ENCODE data around the gene EPM2AIP1. TPM values are rescaled to one million over a fixed set of nuclear protein-coding genes. Genes with fewer than 3 reads are reported as not detected.

The EPM2AIP1 gene
- total and polyA plus RNA-seq, 8 donors: 2.4 to 37.3 (median 8.4) TPM

DNA sequence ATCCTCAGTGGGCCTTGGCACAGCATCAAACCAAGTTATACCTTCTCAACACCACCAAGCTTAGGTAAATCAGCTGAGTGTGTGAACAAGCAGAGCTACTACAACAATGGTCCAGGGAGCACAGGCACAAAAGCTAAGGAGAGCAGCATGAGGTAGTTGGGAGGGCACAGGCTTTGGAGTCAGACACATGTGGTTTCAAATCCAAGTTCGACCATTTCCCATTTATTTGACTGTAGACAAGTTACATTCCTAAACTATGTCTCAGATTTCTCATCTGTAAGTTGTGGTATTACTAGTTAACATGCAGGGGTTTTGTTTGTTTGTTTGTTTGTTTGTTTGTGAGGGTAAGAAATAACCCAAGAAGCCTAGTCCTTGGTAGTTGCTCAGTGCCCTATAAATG lies 47.3 kb upstream of the EPM2AIP1 start:
- peaks cover 0 to 15% (median 10%) of the 10 kb centered on the region in 4 donors for H3K9me3 ChIP-seq
- H3K4me3 ChIP-seq: no peak overlapping the region
- no peaks in the 10 kb centered on the region for H3K27me3 ChIP-seq
- TF ChIP-seq, protein P1, sequence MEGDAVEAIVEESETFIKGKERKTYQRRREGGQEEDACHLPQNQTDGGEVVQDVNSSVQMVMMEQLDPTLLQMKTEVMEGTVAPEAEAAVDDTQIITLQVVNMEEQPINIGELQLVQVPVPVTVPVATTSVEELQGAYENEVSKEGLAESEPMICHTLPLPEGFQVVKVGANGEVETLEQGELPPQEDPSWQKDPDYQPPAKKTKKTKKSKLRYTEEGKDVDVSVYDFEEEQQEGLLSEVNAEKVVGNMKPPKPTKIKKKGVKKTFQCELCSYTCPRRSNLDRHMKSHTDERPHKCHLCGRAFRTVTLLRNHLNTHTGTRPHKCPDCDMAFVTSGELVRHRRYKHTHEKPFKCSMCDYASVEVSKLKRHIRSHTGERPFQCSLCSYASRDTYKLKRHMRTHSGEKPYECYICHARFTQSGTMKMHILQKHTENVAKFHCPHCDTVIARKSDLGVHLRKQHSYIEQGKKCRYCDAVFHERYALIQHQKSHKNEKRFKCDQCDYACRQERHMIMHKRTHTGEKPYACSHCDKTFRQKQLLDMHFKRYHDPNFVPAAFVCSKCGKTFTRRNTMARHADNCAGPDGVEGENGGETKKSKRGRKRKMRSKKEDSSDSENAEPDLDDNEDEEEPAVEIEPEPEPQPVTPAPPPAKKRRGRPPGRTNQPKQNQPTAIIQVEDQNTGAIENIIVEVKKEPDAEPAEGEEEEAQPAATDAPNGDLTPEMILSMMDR (IDR thresholded peaks at IDR 0.05): no peak
- TF ChIP-seq POLR2A (IDR thresholded peaks at IDR 0.05) (no peak), POLR2AphosphoS5 (IDR thresholded peaks at IDR 0.05) (no peak), EP300 (IDR thresholded peaks at IDR 0.05) (no peak)
- H3K27ac ChIP-seq: no peak overlapping the region
- peaks cover 0 to 75% (median 67%) of the 10 kb centered on the region in 4 donors for H3K36me3 ChIP-seq
- H3K4me1 ChIP-seq: peaks cover 0 to 21% (median 3%) of the 10 kb centered on the region in 4 donors
- 81 to 96% (median 87%) methylated on average over 1 of the region's 1 CpG for WGBS, 5 donors
- intact Hi-C loops (cut with DNase I; ENCODE audit: low total_unique reads): no loop called here
- DNase-seq: no peak

DNA sequence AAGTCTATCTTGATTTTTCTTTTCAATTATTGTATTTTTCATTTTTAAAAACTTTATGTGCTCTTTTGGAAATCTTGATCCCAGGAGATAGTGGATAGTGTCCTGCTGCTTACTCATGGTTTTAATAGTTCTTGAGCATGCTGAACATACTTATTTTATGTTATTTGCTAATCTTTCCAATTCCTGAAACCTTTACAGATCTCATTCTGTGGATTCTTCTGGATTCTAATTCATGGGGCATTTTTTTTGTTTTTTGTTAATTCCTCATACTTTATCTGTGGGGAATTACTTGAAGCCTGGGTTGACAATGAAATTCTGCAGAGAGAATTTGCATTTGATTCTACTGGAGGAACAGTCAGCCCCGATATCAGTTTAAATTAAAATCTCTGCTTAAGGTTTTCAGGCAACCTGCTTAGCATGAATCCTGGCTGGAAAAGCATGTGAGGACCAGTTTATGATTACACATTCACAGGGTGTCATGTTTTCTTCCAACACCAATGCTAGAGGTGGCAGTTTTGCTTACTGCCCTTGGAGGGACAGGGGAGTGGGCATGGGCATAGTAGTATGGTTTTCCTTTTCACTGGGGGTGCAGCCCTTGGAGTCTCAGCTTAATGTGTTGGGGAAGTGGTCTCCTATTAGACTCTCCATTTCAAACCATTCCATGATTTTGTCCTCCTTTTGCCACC lies 46.4 kb upstream of the EPM2AIP1 start:
- H3K27ac ChIP-seq: no peak overlapping the region
- intact Hi-C loops (cut with DNase I; ENCODE audit: low total_unique reads): no loop called here
- no peaks in the 10 kb centered on the region for H3K27me3 ChIP-seq
- no peak overlapping the region for H3K4me3 ChIP-seq
- TF ChIP-seq, protein P1 (IDR thresholded peaks at IDR 0.05): no peak
- TF ChIP-seq POLR2A (IDR thresholded peaks at IDR 0.05) (no peak), POLR2AphosphoS5 (IDR thresholded peaks at IDR 0.05) (no peak), EP300 (IDR thresholded peaks at IDR 0.05) (no peak)
- peaks cover 0 to 81% (median 73%) of the 10 kb centered on the region in 4 donors for H3K36me3 ChIP-seq
- WGBS, 5 donors: 96 to 100% (median 98%) methylated on average over 1 of the region's 1 CpG
- no peak for DNase-seq
- H3K4me1 ChIP-seq: peaks cover 0 to 21% (median 3%) of the 10 kb centered on the region in 4 donors
- peaks cover 0 to 15% (median 10%) of the 10 kb centered on the region in 4 donors for H3K9me3 ChIP-seq

DNA sequence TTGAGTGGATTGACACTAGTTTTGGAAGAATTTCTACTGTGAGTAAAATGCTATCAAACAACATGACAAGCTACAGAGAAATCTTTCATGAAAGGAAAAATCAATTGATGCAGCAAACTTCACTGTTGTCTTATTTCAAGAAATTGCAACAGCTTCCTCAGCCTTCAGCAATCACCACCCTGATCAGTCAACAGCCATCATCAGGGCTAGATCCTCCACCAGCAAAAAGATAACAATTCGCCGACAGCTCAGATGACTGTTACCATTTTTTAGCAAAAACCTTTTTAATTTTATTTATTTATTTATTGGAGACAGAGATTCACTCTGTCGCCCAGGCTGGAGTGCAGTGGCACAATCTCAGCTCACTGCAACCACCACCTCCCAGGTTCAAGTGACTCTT lies 44.4 kb upstream of the EPM2AIP1 start:
- WGBS, 5 donors: 96 to 99% (median 97%) methylated on average over 3 of the region's 3 CpGs
- intact Hi-C loops (cut with DNase I; ENCODE audit: low total_unique reads): no loop called here
- Histone ChIP-seq H3K4me1 (peaks cover 0 to 23% (median 5%) of the 10 kb centered on the region in 4 donors), H3K36me3 (peaks cover 0 to 92% (median 83%) of the 10 kb centered on the region in 4 donors), H3K27ac (no peak overlapping the region), H3K9me3 (peaks cover 0 to 15% (median 10%) of the 10 kb centered on the region in 4 donors), H3K27me3 (no peaks in the 10 kb centered on the region), H3K4me3 (no peak overlapping the region)
- no peak for DNase-seq
- TF ChIP-seq POLR2AphosphoS5 (IDR thresholded peaks at IDR 0.05) (no peak), POLR2A (IDR thresholded peaks at IDR 0.05) (no peak), EP300 (IDR thresholded peaks at IDR 0.05) (no peak)
- TF ChIP-seq, protein P1 (IDR thresholded peaks at IDR 0.05): no peak

DNA sequence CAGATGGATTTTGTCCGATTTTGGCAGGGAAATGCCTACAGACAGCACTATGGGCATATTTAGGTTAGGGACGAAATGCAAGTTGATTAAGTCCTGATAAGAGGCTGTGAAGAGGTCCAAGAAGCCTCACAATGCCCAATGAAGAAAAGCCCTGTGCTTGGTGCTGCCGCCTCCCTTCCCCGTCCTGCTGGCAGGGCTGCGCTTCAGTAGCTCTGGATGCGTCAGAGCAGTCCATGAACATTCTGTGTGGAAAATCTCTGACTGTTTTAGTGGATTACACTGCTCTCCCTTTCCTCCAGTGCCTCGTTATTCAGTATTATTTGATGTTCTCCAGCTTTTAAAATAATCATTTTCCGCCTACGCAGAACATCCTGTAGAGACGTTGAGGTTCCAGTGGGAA lies 40.0 kb upstream of the EPM2AIP1 start:
- Histone ChIP-seq H3K9me3 (peaks cover 0 to 15% (median 10%) of the 10 kb centered on the region in 4 donors), H3K4me3 (no peak overlapping the region), H3K27ac (peak overlapping the region in 3 of 5 donors; percentile 19 to 60 (median 28)), H3K36me3 (peaks cover 5 to 94% (median 90%) of the 10 kb centered on the region in 4 donors), H3K4me1 (peaks cover 0 to 47% (median 24%) of the 10 kb centered on the region in 4 donors), H3K27me3 (no peaks in the 10 kb centered on the region)
- 78 to 88% (median 84%) methylated on average over 10 of the region's 10 CpGs for WGBS, 5 donors
- DNase-seq: peak in 1 of 2 donors; percentile 45
- intact Hi-C loops (cut with DNase I; ENCODE audit: low total_unique reads): no loop called here
- TF ChIP-seq, protein P1 (IDR thresholded peaks at IDR 0.05): no peak
- TF ChIP-seq EP300 (IDR thresholded peaks at IDR 0.05): no peak
- TF ChIP-seq POLR2A (IDR thresholded peaks at IDR 0.05): no peak
- no peak for TF ChIP-seq POLR2AphosphoS5 (IDR thresholded peaks at IDR 0.05)
